Endothelial cell of umbilical vein (primary cell): Measurements from ENCODE around the gene MITD1. TPM values are rescaled to one million over a fixed set of nuclear protein-coding genes. Genes with fewer than 3 reads are reported as not detected.

ENCODE experiments used
- BruUV-seq: library from RNA; stranded (reverse); fragments of 400-500 nt; replicated peaks from 2 replicates; lab custom pipeline; 2021; lab: Mats Ljungman, UMichigan
- CTCF ChIA-PET: fragments of 300-600, 350-600 bp; sonication (Branson Sonifier 250); formaldehyde crosslinking; loops from one replicate; lab custom pipeline; 2021; ENCODE audit warnings: antibody characterized with exemption, inconsistent platforms; lab: Charles Lee
- POLR2A ChIA-PET: fragments of 300-600, 350-600 bp; sonication (Branson Sonifier 250); formaldehyde crosslinking; loops from one replicate; lab custom pipeline; 2021; ENCODE audit warnings: antibody characterized with exemption, inconsistent platforms; lab: Charles Lee
- DNase-seq: peaks from one replicate; pipeline ENCODE4 v3.0.0-alpha.2; 2011; ENCODE audit warnings: low read depth, low spot score
- FAIRE-seq: peaks from 2 replicates; lab custom pipeline; 2011; peaks lifted over from hg19 to GRCh38; lab: Jason Lieb, UNC
- H2AFZ ChIP-seq: 2 replicates; pipeline ENCODE4 v1.6.0; 2012; ENCODE audit warnings: low read depth, low read length, control low read depth, inconsistent platforms
- H3K27ac ChIP-seq: 2 replicates; pipeline ENCODE4 v1.5.1; 2011; ENCODE audit warnings: low read depth, mild to moderate bottlenecking, control low read depth, low read length, moderate library complexity; ENCODE audit not compliant: insufficient read depth
- H3K27me3 ChIP-seq, 2 experiments: 2 replicates each; pipeline versions ENCODE4 v1.6.0 to v1.6.1; 2011; ENCODE audit warnings: low read length in 2 of 2, mixed read lengths in 1 of 2; ENCODE audit not compliant: control insufficient read depth in 2 of 2, insufficient read depth in 2 of 2
- H3K36me3 ChIP-seq, 2 experiments: 2 replicates in 1 of 2; 3 replicates in 1 of 2; pipeline ENCODE4 v1.5.1; 2011; ENCODE audit warnings: low read length in 2 of 2, mild to moderate bottlenecking in 1 of 2, moderate library complexity in 1 of 2; ENCODE audit not compliant: control insufficient read depth in 2 of 2, insufficient read depth in 2 of 2; ENCODE audit errors: extremely low read depth in 1 of 2
- H3K4me1 ChIP-seq: 3 replicates; pipeline ENCODE4 v1.5.1; 2011; ENCODE audit warnings: mild to moderate bottlenecking, low read length; ENCODE audit not compliant: control insufficient read depth, insufficient read depth; ENCODE audit errors: extremely low read depth
- H3K4me2 ChIP-seq: 2 replicates; pipeline ENCODE4 v1.6.1; 2011; ENCODE audit warnings: low read length, control low read depth, mixed read lengths; ENCODE audit not compliant: insufficient read depth
- H3K4me3 ChIP-seq, 3 experiments: fragments of 200-600 bp in 1 of 3; sonication (generic), shearing (Covaris generic) in 1 of 3; replicated peaks in 1 of 3; 2 replicates each; pipeline ENCODE4 v1.5.1; 2011 to 2016; ENCODE audit warnings: control low read depth in 3 of 3, low read length in 3 of 3, mild to moderate bottlenecking in 2 of 3, inconsistent platforms in 1 of 3, low read depth in 1 of 3, moderate library complexity in 1 of 3; ENCODE audit not compliant: insufficient read depth in 1 of 3
- H3K79me2 ChIP-seq: 2 replicates; pipeline ENCODE4 v1.6.0; 2012; ENCODE audit warnings: low read length, inconsistent platforms; ENCODE audit not compliant: control insufficient read depth, insufficient read depth
- H3K9ac ChIP-seq: replicated peaks from 2 replicates; pipeline ENCODE3; 2011; ENCODE audit warnings: low read length, control low read depth; ENCODE audit not compliant: insufficient read depth; ENCODE audit errors: extremely low read depth
- H3K9me1 ChIP-seq: replicated peaks from 3 replicates; pipeline ENCODE4 v1.6.0; 2011; ENCODE audit warnings: mild to moderate bottlenecking, low read length; ENCODE audit not compliant: control insufficient read depth, insufficient read depth; ENCODE audit errors: extremely low read depth
- H3K9me3 ChIP-seq: replicated peaks from 2 replicates; pipeline ENCODE4 v1.5.1; 2012; ENCODE audit warnings: low read length, inconsistent platforms; ENCODE audit not compliant: control insufficient read depth, insufficient read depth
- H4K20me1 ChIP-seq: replicated peaks from 2 replicates; pipeline ENCODE3; 2011; ENCODE audit warnings: mild to moderate bottlenecking, low read length; ENCODE audit not compliant: control insufficient read depth, insufficient read depth; ENCODE audit errors: extremely low read depth
- EZH2 ChIP-seq: IDR thresholded peaks from 2 replicates; pipeline ENCODE4 v1.6.1; 2012; ENCODE audit warnings: borderline replicate concordance, low read depth, mild to moderate bottlenecking, moderate library complexity, low read length, inconsistent platforms; ENCODE audit not compliant: severe bottlenecking
- FOS ChIP-seq: IDR thresholded peaks from 2 replicates; pipeline ENCODE4 v1.6.1; 2011; ENCODE audit warnings: mild to moderate bottlenecking, low read length, moderate library complexity, borderline replicate concordance; ENCODE audit not compliant: insufficient read depth
- GATA2 ChIP-seq: IDR thresholded peaks from 2 replicates; pipeline ENCODE4 v1.7.0; 2011; ENCODE audit warnings: low read depth, mild to moderate bottlenecking, moderate library complexity, mixed read lengths, low read length; ENCODE audit not compliant: insufficient read length, insufficient read depth
- JUN ChIP-seq: IDR thresholded peaks from 2 replicates; pipeline ENCODE4 v1.6.1; 2011; ENCODE audit warnings: borderline replicate concordance, low read depth; ENCODE audit not compliant: insufficient read length, insufficient read depth
- MYC ChIP-seq: IDR thresholded peaks from one replicate; pipeline ENCODE4 v1.6.1; 2011; ENCODE audit warnings: mild to moderate bottlenecking, low read depth, low read length
- POLR2A ChIP-seq: IDR thresholded peaks from 2 replicates; pipeline ENCODE4 v1.6.1; 2012; ENCODE audit warnings: low read depth, mild to moderate bottlenecking, control low read depth, low read length
- dilution Hi-C: fragments of 300-500 bp; cut with MboI; formaldehyde crosslinking; loops from one replicate; pipeline ENCODE4 v1.15.0; 2019; ENCODE audit warnings: low sequenced_read_pairs; ENCODE audit not compliant: extremely low pct_ligation_motif_present
- intact Hi-C: fragments of 100-400 bp; cut with micrococcal nuclease; formaldehyde crosslinking; loops from one replicate; pipeline ENCODE4 v1.10.0; 2022
- polyA plus RNA-seq, 4 experiments: library from polyadenylated mRNA; depleted of rRNA in 3 of 4; stranded (reverse) in 3 of 4; unstranded in 1 of 4; fragments of >200 nt; gene quantifications; 2 replicates each; pipeline versions ENCODE4 v1.2.1 to v1.2.3, GENCODE V29; 2011 to 2012; ENCODE audit warnings: missing spikeins in 1 of 4
- total RNA-seq: library from RNA; stranded (reverse); gene quantifications from 2 replicates; pipeline ENCODE4 v1.2.3, GENCODE V29; 2021
- TF ChIP-seq, protein P1 (sequence below), 2 donors: IDR thresholded peaks; 1 replicate in 1 of 2; 2 replicates in 1 of 2; pipeline ENCODE4 v1.5.1; 2011; ENCODE audit warnings: low read length in 2 of 2, mild to moderate bottlenecking in 2 of 2, moderate library complexity in 2 of 2, control low read depth in 1 of 2, inconsistent platforms in 1 of 2, low read depth in 1 of 2; ENCODE audit not compliant: insufficient read depth in 1 of 2; ENCODE audit errors: extremely low read depth in 1 of 2
- TF ChIP-seq, protein P2 (sequence below): IDR thresholded peaks from 2 replicates; pipeline ENCODE4 v1.6.1; 2011; ENCODE audit not compliant: insufficient read depth, insufficient read length

Gene MITD1
- total and polyA plus RNA-seq, 2 donors (not counting 3 experiments of a cell fraction or from before 2014, with no cell fraction given), result 11.1 to 30.0 TPM

DNA sequence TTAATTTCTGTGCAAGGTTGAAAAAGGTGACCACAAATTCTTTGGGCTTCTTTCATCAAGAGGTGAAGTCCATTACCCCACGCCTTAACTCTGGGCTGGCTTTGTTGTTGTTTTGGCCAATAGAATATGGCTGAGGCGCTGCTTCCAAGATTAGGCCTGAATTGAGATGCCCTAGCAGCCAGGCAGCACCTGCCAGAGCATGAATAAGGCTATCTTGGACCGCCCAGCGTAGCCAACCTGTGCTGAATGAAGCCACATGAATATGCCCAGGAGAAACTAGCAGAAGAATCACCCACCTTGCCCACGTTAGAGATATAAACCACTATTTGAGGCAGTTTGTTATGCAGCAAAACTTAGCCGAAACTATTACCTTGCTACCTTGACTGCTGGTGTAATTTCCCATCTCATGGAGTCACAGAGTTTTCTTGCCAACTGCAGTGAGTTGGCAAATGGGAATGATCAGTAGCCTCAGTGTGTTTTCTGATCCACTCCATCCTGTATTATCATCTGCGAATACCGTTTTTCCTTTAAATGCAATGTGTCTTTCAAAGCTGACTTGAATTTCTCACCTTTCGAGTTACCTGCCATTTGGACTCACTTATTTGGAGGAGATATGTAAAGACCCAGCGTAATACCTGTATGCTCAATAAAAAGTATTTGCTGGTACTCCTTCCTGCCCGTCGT lies 26.8 kb downstream of the MITD1 start:
- TF ChIP-seq POLR2A (no peak), FOS (no peak), JUN (no peak), EZH2 (no peak), GATA2 (no peak), MYC (no peak)
- TF ChIP-seq, protein P1, sequence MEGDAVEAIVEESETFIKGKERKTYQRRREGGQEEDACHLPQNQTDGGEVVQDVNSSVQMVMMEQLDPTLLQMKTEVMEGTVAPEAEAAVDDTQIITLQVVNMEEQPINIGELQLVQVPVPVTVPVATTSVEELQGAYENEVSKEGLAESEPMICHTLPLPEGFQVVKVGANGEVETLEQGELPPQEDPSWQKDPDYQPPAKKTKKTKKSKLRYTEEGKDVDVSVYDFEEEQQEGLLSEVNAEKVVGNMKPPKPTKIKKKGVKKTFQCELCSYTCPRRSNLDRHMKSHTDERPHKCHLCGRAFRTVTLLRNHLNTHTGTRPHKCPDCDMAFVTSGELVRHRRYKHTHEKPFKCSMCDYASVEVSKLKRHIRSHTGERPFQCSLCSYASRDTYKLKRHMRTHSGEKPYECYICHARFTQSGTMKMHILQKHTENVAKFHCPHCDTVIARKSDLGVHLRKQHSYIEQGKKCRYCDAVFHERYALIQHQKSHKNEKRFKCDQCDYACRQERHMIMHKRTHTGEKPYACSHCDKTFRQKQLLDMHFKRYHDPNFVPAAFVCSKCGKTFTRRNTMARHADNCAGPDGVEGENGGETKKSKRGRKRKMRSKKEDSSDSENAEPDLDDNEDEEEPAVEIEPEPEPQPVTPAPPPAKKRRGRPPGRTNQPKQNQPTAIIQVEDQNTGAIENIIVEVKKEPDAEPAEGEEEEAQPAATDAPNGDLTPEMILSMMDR (IDR thresholded peaks at IDR 0.05; ENCODE audit: extremely low read depth in 1 of 2, insufficient read depth in 1 of 2, low read depth in 1 of 2, low read length in 2 of 2), result no peak
- TF ChIP-seq, protein P2, sequence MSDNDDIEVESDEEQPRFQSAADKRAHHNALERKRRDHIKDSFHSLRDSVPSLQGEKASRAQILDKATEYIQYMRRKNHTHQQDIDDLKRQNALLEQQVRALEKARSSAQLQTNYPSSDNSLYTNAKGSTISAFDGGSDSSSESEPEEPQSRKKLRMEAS, result no peak
- Histone ChIP-seq H3K27ac (no peak overlapping the region), H2AFZ (peak overlapping the region; percentile 94), H4K20me1 (no peaks in the 10 kb centered on the region), H3K79me2 (peaks cover 2% of the 10 kb centered on the region), H3K4me1 (peaks cover 10% of the 10 kb centered on the region), H3K36me3 (no peaks in the 10 kb centered on the region), H3K9me3 (no peaks in the 10 kb centered on the region), H3K4me3 (peak overlapping the region; percentile 92 to 99 (median 98)), H3K27me3 (no peaks in the 10 kb centered on the region), H3K9me1 (no peaks in the 10 kb centered on the region), H3K9ac (peak overlapping the region; percentile 93), H3K4me2 (peak overlapping the region; percentile 84)
- no peak for DNase-seq
- FAIRE-seq, result no peak
- intact Hi-C loops (no loop called here), dilution Hi-C loops (no loop called here)
- CTCF ChIA-PET, result interaction anchor here (0.7 to 1.9 kb wide), 2 partner anchors 12 to 13 kb away, joined by 3 to 6 read pairs; partner anchors contain the start of gene C2orf15
- POLR2A ChIA-PET, result no interaction called here
- TSS peak; percentile 34 for BruUV-seq
